Ishikawa (cell line): ENCODE measurements around the gene PRKRIP1.

Source experiments
- CEBPB ChIP-seq: IDR thresholded peaks from 2 replicates; pipeline ENCODE4 v1.6.1; 2012
- CREB1 ChIP-seq: IDR thresholded peaks from 2 replicates; pipeline ENCODE4 v1.6.1; 2012; ENCODE audit warnings: low read depth
- EGR1 ChIP-seq: IDR thresholded peaks from 2 replicates; pipeline ENCODE4 v1.6.1; 2012
- EP300 ChIP-seq: IDR thresholded peaks from 2 replicates; pipeline ENCODE4 v1.6.1; 2012; ENCODE audit warnings: borderline replicate concordance
- FOXM1 ChIP-seq: IDR thresholded peaks from 2 replicates; pipeline ENCODE4 v1.6.1; 2012; ENCODE audit warnings: low read depth, borderline replicate concordance
- MAX ChIP-seq: IDR thresholded peaks from 2 replicates; pipeline ENCODE4 v1.6.1; 2012
- NFIC ChIP-seq: IDR thresholded peaks from 2 replicates; pipeline ENCODE4 v1.6.1; 2012
- REST ChIP-seq: IDR thresholded peaks from 2 replicates; pipeline ENCODE4 v1.6.1; 2012; ENCODE audit warnings: low read depth, mild to moderate bottlenecking
- TAF1 ChIP-seq: IDR thresholded peaks from 2 replicates; pipeline ENCODE4 v1.6.1; 2012; ENCODE audit warnings: low read depth, mild to moderate bottlenecking
- TCF12 ChIP-seq: IDR thresholded peaks from 2 replicates; pipeline ENCODE4 v1.6.1; 2012; ENCODE audit warnings: low read depth
- YY1 ChIP-seq: IDR thresholded peaks from 2 replicates; pipeline ENCODE4 v1.6.1; 2012; ENCODE audit warnings: low read depth

GRCh38 chr7:102434039-102434486, 37.9 kb downstream of the PRKRIP1 start:
- TF ChIP-seq NFIC (no peak), CREB1 (no peak), TCF12 (no peak), EP300 (no peak), YY1 (no peak), CEBPB (no peak), REST (no peak), MAX (no peak), TAF1 (no peak), FOXM1 (no peak), EGR1 (no peak)
